Subcutaneous abdominal adipose tissue (tissue), 5 donors: Measurements from ENCODE around the gene HSDL2.

Experiments
- H3K27ac ChIP-seq: one replicate; pipeline ENCODE4 v1.7.0; 2013; ENCODE audit warnings: low read depth, mild to moderate bottlenecking, inconsistent platforms, low read length, moderate library complexity
- H3K27me3 ChIP-seq, 5 donors: one replicate each; pipeline ENCODE4 v1.7.0; 2013; ENCODE audit warnings: low read length in 5 of 5, inconsistent platforms in 1 of 5; ENCODE audit not compliant: control insufficient read depth in 5 of 5, insufficient read depth in 4 of 5
- H3K36me3 ChIP-seq, 5 donors: one replicate each; pipeline ENCODE4 v1.7.0; 2013; ENCODE audit warnings: low read length in 5 of 5; ENCODE audit not compliant: control insufficient read depth in 5 of 5, insufficient read depth in 5 of 5
- H3K4me1 ChIP-seq, 5 donors: one replicate each; pipeline ENCODE4 v1.7.0; 2013; ENCODE audit warnings: low read length in 5 of 5, mild to moderate bottlenecking in 3 of 5, moderate library complexity in 1 of 5; ENCODE audit not compliant: control insufficient read depth in 5 of 5, insufficient read depth in 5 of 5
- H3K4me3 ChIP-seq, 5 donors: one replicate each; pipeline ENCODE4 v1.7.0; 2013; ENCODE audit warnings: low read length in 5 of 5, low read depth in 1 of 5
- H3K9ac ChIP-seq, 5 donors: one replicate each; pipeline ENCODE4 v1.7.0; 2013; ENCODE audit warnings: low read length in 5 of 5, mild to moderate bottlenecking in 4 of 5, moderate library complexity in 3 of 5
- H3K9me3 ChIP-seq, 5 donors: one replicate each; pipeline ENCODE4 v1.7.0; 2013; ENCODE audit warnings: low read length in 5 of 5; ENCODE audit not compliant: control insufficient read depth in 5 of 5
- donor health status: healthy.
- donor health status: healthy.
- donor health status: healthy.
- donor health status: healthy.
- donor health status: healthy.

Gene HSDL2

GRCh38 chr9:112339886-112340285 lies 40.0 kb upstream of the HSDL2 start:
- H3K27me3 ChIP-seq = no peaks in the 10 kb centered on the region
- no peak overlapping the region for H3K4me3 ChIP-seq
- H3K9me3 ChIP-seq = no peaks in the 10 kb centered on the region
- no peaks in the 10 kb centered on the region for H3K4me1 ChIP-seq
- H3K36me3 ChIP-seq = no peaks in the 10 kb centered on the region
- H3K27ac ChIP-seq = no peak overlapping the region
- no peak overlapping the region for H3K9ac ChIP-seq

GRCh38 chr9:112341730-112342129 lies 38.2 kb upstream of the HSDL2 start:
- H3K27me3 ChIP-seq = no peaks in the 10 kb centered on the region
- H3K4me3 ChIP-seq = no peak overlapping the region
- no peak overlapping the region for H3K9ac ChIP-seq
- H3K36me3 ChIP-seq = no peaks in the 10 kb centered on the region
- H3K9me3 ChIP-seq = no peaks in the 10 kb centered on the region
- H3K27ac ChIP-seq = no peak overlapping the region
- H3K4me1 ChIP-seq = no peaks in the 10 kb centered on the region

GRCh38 chr9:112348257-112349007 lies 31.5 kb upstream of the HSDL2 start:
- Histone ChIP-seq H3K4me3 (peak overlapping the region; percentile 66 to 88 (median 76)), H3K9me3 (no peaks in the 10 kb centered on the region), H3K36me3 (no peaks in the 10 kb centered on the region), H3K4me1 (peaks cover 5 to 12% (median 11%) of the 10 kb centered on the region in 5 donors), H3K27ac (no peak overlapping the region), H3K9ac (peak overlapping the region; percentile 16 to 72 (median 58)), H3K27me3 (no peaks in the 10 kb centered on the region)

- Histone ChIP-seq H3K27me3 (no peaks in the 10 kb centered on the region), H3K4me1 (peaks cover 5 to 12% (median 11%) of the 10 kb centered on the region in 5 donors), H3K9ac (peak overlapping the region in 4 of 5 donors; percentile 48 to 72 (median 61)), H3K36me3 (no peaks in the 10 kb centered on the region), H3K9me3 (no peaks in the 10 kb centered on the region), H3K4me3 (peak overlapping the region; percentile 66 to 88 (median 76)), H3K27ac (no peak overlapping the region)
Observed at GRCh38 chr9:112349008-112349333, 30.9 kb upstream of the HSDL2 start.

- peaks cover 5 to 16% (median 11%) of the 10 kb centered on the region in 5 donors for H3K4me1 ChIP-seq
Observed at GRCh38 chr9:112351184-112351583, 28.7 kb upstream of the HSDL2 start.

GRCh38 chr9:112352209-112352608 lies 27.7 kb upstream of the HSDL2 start:
- Histone ChIP-seq H3K9ac (no peak overlapping the region), H3K27ac (no peak overlapping the region), H3K4me3 (no peak overlapping the region), H3K36me3 (no peaks in the 10 kb centered on the region), H3K9me3 (no peaks in the 10 kb centered on the region), H3K27me3 (no peaks in the 10 kb centered on the region), H3K4me1 (peaks cover 5 to 16% (median 11%) of the 10 kb centered on the region in 5 donors)

More at GRCh38 chr9:112351184-112351583, 28.7 kb upstream of the HSDL2 start:
- H3K27me3 ChIP-seq = no peaks in the 10 kb centered on the region
- no peak overlapping the region for H3K4me3 ChIP-seq
- H3K9ac ChIP-seq = no peak overlapping the region
- H3K36me3 ChIP-seq = no peaks in the 10 kb centered on the region
- no peaks in the 10 kb centered on the region for H3K9me3 ChIP-seq
- no peak overlapping the region for H3K27ac ChIP-seq

GRCh38 chr9:112354081-112354743 lies 25.7 kb upstream of the HSDL2 start:
- no peak overlapping the region for H3K27ac ChIP-seq
- H3K4me3 ChIP-seq = no peak overlapping the region

GRCh38 chr9:112355427-112355897 lies 24.4 kb upstream of the HSDL2 start:
- Histone ChIP-seq H3K36me3 (no peaks in the 10 kb centered on the region), H3K27me3 (no peaks in the 10 kb centered on the region), H3K9me3 (no peaks in the 10 kb centered on the region), H3K27ac (no peak overlapping the region), H3K9ac (no peak overlapping the region), H3K4me1 (peaks cover 0 to 4% (median 0%) of the 10 kb centered on the region in 5 donors), H3K4me3 (peak overlapping the region in 2 of 5 donors; percentile 12 to 18)

More at GRCh38 chr9:112354081-112354743, 25.7 kb upstream of the HSDL2 start:
- no peaks in the 10 kb centered on the region for H3K9me3 ChIP-seq
- H3K36me3 ChIP-seq = no peaks in the 10 kb centered on the region
- no peak overlapping the region for H3K9ac ChIP-seq
- H3K27me3 ChIP-seq = no peaks in the 10 kb centered on the region
- H3K4me1 ChIP-seq = peaks cover 0 to 4% (median 0%) of the 10 kb centered on the region in 5 donors

GRCh38 chr9:112360047-112360804 lies 19.7 kb upstream of the HSDL2 start:
- H3K27me3 ChIP-seq = no peaks in the 10 kb centered on the region
- H3K27ac ChIP-seq = no peak overlapping the region
- H3K9ac ChIP-seq = no peak overlapping the region
- H3K4me3 ChIP-seq = no peak overlapping the region
- no peaks in the 10 kb centered on the region for H3K36me3 ChIP-seq
- peaks cover 0 to 4% (median 0%) of the 10 kb centered on the region in 5 donors for H3K4me1 ChIP-seq
- H3K9me3 ChIP-seq = no peaks in the 10 kb centered on the region

- Histone ChIP-seq H3K27me3 (no peaks in the 10 kb centered on the region), H3K36me3 (no peaks in the 10 kb centered on the region), H3K4me1 (peaks cover 0 to 3% (median 0%) of the 10 kb centered on the region in 5 donors), H3K9me3 (no peaks in the 10 kb centered on the region), H3K27ac (no peak overlapping the region), H3K4me3 (no peak overlapping the region), H3K9ac (no peak overlapping the region)
Observed at GRCh38 chr9:112361601-112362000, 18.3 kb upstream of the HSDL2 start.
